Activated CD8-positive, alpha-beta T cell treated with anti-CD3 and anti-CD28 coated beads, Interleukin-2, amount 10 ng/mL, durations not matched to agents 7 days and 5 days (primary cell): ENCODE results near the gene DNAH11. TPM values are rescaled to one million over a fixed set of nuclear protein-coding genes. Genes with fewer than 3 reads are reported as not detected.
"Not testable (repeated sequence)": the region's sequence is repeated elsewhere in the genome, so short reads cannot be mapped to it uniquely, and the experiment has no call there.

ENCODE experiments used
- ATAC-seq: fragments of 150-1000 bp; cut with Tn5 transposase; one replicate; pipeline ENCODE4 v1.10.0; 2021; ENCODE audit warnings: moderate library complexity
- CTCF ChIA-PET: fragments of 350-600 bp; sonication (Branson Sonifier 250); formaldehyde crosslinking; loops from one replicate; lab custom pipeline; 2021; ENCODE audit warnings: antibody characterized with exemption; lab: Charles Lee
- POLR2A ChIA-PET: fragments of 350-600 bp; sonication (Branson Sonifier 250); formaldehyde crosslinking; loops from one replicate; lab custom pipeline; 2021; ENCODE audit warnings: antibody characterized with exemption; lab: Charles Lee
- DNase-seq: peaks from one replicate; pipeline ENCODE4 v3.0.0-alpha.2; 2020
- H3K27ac Mint-ChIP-seq: one replicate; pipeline ENCODE4 v1.8.0; 2021; ENCODE audit warnings: mild to moderate bottlenecking, mixed read lengths
- H3K27me3 Mint-ChIP-seq: one replicate; pipeline ENCODE4 v1.8.0; 2021; ENCODE audit warnings: low read depth, mixed read lengths
- H3K36me3 Mint-ChIP-seq: one replicate; pipeline ENCODE4 v1.8.0; 2021; ENCODE audit warnings: low read depth, mixed read lengths
- H3K4me1 Mint-ChIP-seq: one replicate; pipeline ENCODE4 v1.8.0; 2021; ENCODE audit warnings: low read depth, mixed read lengths
- H3K4me3 Mint-ChIP-seq: one replicate; pipeline ENCODE4 v1.8.0; 2021; ENCODE audit warnings: mild to moderate bottlenecking, mixed read lengths
- H3K9me3 Mint-ChIP-seq: one replicate; pipeline ENCODE4 v1.8.0; 2022; ENCODE audit warnings: mixed read lengths; ENCODE audit not compliant: insufficient read depth
- total RNA-seq, 2 experiments: library from RNA; stranded (reverse); gene quantifications; one replicate each; pipeline ENCODE4 v1.2.3, GENCODE V29; 2021

DNAH11 gene
- total RNA-seq, 2 experiments from 2014 or later, result 0.91 to 2.3 TPM

DNA sequence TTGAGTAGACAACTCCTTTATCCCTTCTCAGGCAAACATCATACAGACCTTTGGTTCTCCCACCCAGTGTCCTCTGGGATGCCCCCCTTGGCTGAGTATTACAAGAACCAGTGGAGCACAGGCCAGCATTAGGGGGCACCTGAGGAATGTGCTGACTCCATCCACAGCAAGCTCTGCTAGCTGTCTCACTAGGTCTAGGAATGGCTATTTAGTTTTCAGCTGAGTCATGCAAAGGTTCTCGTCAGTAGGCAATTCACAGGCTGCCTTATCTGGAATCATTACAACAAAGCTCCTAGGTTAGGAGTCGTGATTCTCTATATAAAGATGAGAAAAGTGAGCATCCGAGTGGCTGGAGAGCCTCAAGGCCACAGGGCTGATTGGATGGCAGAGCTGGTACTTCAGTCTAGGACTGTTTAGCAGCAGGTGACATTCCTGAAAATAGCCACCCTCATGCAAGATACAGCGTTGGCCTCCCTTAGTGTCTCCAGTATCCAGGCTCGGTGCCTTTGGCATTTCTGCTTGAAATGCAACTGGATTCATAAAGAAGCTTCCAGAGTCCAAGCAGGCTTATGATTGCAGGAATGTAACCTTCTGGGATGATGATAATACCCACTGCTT, 327.1 kb downstream of the DNAH11 start:
- Mint-ChIP-seq H3K4me3 (no peak overlapping the region), H3K27me3 (no peaks in the 10 kb centered on the region), H3K36me3 (peaks cover 5% of the 10 kb centered on the region), H3K4me1 (no peaks in the 10 kb centered on the region), H3K9me3 (no peaks in the 10 kb centered on the region), H3K27ac (no peak overlapping the region)
- CTCF ChIA-PET, result no interaction called here
- POLR2A ChIA-PET, result no interaction called here
- ATAC-seq (no peak), DNase-seq (no peak)

DNA sequence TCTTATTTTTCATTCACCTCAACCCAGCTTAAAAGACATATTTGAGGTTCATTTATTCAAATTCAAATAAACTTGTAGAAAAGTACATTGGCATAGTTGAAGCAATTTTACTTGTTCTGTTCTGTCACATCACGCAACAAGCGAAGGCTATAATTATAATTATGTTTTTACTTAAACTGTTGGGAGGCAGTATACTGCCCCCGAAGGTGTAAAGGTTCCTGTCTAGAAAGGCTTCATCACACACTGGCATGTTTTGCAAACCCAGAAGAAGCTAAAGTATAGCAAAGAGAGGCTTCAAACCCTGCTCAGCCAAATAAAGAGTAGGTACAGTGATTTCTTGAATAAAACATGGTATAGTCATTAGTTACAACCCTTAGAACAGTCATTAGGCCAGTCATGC, 340.2 kb downstream of the DNAH11 start:
- Mint-ChIP-seq H3K4me3 (no peak overlapping the region), H3K27ac (no peak overlapping the region), H3K4me1 (no peaks in the 10 kb centered on the region), H3K27me3 (no peaks in the 10 kb centered on the region), H3K36me3 (no peaks in the 10 kb centered on the region), H3K9me3 (no peaks in the 10 kb centered on the region)
- POLR2A ChIA-PET, result no interaction called here
- no peak for DNase-seq
- CTCF ChIA-PET, result no interaction called here
- no peak for ATAC-seq

DNA sequence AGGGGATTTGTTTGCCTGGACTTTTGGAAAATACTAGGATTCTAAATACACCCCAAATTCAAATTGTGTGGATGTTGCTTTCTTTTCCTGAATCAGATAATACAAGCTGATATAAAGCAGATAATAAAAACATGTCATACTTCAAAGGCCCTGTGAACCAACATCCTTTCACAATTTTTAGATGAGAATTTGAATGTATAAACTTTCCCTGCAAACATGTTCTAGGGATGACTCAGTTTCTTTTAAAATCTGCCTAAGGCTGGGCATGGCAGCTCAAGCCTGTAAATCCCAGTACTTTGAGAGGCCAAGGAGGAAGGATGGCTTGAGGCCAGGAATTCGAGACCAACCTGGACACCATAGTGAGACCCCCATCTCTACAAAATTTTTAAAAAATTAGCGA, 340.7 kb downstream of the DNAH11 start:
- DNase-seq, H3K27ac Mint-ChIP-seq, H3K4me3 Mint-ChIP-seq, CTCF ChIA-PET, POLR2A ChIA-PET, ATAC-seq, H3K9me3 Mint-ChIP-seq, H3K27me3 Mint-ChIP-seq, H3K4me1 Mint-ChIP-seq, H3K36me3 Mint-ChIP-seq: not testable (repeated sequence)

DNA sequence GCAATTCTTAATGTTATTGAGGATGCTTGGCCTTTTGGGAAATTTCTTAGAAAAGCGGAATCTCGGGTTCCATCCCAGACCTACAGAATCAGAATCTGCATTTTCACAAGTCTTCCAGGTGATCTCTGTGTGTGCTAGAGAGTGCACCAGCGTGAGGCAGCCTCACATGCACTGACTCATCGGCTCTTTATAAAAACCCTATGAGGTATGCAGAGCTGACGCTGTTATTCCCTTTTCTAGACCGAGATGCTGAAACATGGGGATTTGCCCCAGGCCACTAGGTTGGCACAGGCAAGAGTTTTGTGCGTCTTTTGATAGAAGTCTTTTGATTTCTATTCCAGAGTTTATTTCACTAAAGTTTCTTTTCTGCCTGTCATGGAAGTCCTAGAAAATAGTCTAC, 341.7 kb downstream of the DNAH11 start:
- ATAC-seq (no peak), DNase-seq (no peak)
- ChIA-PET CTCF (no interaction called here), POLR2A (no interaction called here)
- H3K4me1 Mint-ChIP-seq, result no peaks in the 10 kb centered on the region
- no peak overlapping the region for H3K4me3 Mint-ChIP-seq
- no peaks in the 10 kb centered on the region for H3K36me3 Mint-ChIP-seq
- H3K27me3 Mint-ChIP-seq, result no peaks in the 10 kb centered on the region
- H3K27ac Mint-ChIP-seq, result no peak overlapping the region
- H3K9me3 Mint-ChIP-seq, result no peaks in the 10 kb centered on the region

DNA sequence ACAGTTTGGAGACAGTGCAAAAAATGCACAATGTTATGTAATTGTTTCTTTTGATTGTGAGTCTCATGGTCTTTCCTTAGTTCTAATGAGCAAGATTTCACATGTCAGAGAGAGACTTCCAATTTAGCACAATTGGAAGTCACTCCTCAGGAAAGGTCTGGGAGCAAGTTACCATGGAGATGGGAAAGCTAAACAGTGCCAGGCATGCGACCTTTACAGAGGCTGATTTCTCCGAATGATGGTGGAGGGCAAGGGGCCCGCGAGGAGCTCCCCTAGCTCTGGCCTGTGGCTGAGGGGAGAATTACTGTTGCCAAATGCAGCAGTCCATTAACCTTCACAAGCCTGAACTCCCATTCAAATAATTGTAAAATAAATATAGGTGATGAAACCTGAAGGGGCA, 343.6 kb downstream of the DNAH11 start:
- ChIA-PET CTCF (no interaction called here), POLR2A (no interaction called here)
- no peaks in the 10 kb centered on the region for H3K9me3 Mint-ChIP-seq
- H3K36me3 Mint-ChIP-seq, result no peaks in the 10 kb centered on the region
- no peak overlapping the region for H3K4me3 Mint-ChIP-seq
- no peaks in the 10 kb centered on the region for H3K4me1 Mint-ChIP-seq
- no peak for DNase-seq
- H3K27ac Mint-ChIP-seq, result no peak overlapping the region
- no peaks in the 10 kb centered on the region for H3K27me3 Mint-ChIP-seq
- no peak for ATAC-seq

DNA sequence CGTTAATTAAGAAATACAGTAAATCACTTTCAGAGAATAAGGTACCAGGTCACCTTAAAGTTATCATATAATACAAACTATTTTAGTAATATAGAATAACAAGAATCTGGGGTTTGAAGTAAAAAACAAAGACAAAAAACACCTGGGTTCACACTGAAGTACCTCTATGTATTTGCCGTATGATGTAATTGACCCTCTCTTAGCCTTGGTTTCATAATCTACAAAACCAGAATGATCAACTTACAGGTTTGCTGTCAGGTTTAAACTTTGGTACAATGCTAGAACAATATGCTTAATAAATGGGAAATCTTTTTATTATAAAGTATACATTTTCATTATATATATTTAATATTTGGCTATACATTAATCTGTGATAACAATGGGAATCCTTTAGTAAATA, 344.5 kb downstream of the DNAH11 start:
- DNase-seq (no peak), ATAC-seq (no peak)
- H3K27me3 Mint-ChIP-seq, result no peaks in the 10 kb centered on the region
- ChIA-PET POLR2A (no interaction called here), CTCF (no interaction called here)
- H3K4me1 Mint-ChIP-seq, result no peaks in the 10 kb centered on the region
- no peaks in the 10 kb centered on the region for H3K36me3 Mint-ChIP-seq
- H3K27ac Mint-ChIP-seq, result no peak overlapping the region
- no peak overlapping the region for H3K4me3 Mint-ChIP-seq
- H3K9me3 Mint-ChIP-seq, result no peaks in the 10 kb centered on the region

DNA sequence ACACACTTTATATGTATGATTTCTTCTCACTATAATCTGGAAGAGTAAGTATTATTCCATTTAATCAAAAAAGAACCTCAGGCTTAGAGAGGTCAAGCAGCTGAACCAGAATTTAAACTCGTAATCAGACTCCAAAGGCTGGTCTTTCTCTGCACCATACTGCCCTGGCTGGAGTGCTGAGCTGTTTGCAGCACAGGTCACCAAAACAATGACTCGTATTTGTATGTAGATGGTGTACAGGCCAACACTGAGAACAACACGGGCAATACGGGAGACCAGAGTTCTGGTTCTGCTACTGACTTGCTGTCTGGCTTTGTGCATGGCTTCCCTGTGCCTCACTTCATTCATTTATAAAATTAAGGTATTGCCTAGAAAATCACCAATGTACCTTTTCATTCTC, 344.9 kb downstream of the DNAH11 start:
- no peak for ATAC-seq
- POLR2A ChIA-PET, result no interaction called here
- Mint-ChIP-seq H3K4me3 (no peak overlapping the region), H3K27ac (no peak overlapping the region), H3K36me3 (peaks cover 3% of the 10 kb centered on the region), H3K4me1 (no peaks in the 10 kb centered on the region), H3K27me3 (no peaks in the 10 kb centered on the region), H3K9me3 (no peaks in the 10 kb centered on the region)
- CTCF ChIA-PET, result no interaction called here
- no peak for DNase-seq

DNA sequence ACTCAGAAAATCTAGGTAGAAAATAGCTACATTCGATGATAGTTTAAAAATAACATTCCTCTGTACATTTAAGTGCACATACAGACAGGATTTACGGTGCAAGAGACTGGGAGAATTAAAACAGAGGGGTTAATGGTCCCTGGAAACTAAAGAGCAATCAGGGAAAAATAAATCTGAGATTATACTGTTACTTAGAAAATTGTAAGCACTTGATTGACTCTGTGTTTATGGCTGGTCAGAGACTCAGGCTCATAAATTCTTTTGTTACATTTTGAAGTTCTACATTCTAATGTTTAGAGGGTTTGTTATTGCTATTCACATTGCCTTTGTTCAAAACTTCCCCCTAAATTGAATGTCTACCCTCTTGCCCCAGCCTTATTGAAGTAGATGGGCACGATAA, 348.5 kb downstream of the DNAH11 start:
- DNase-seq (no peak), ATAC-seq (no peak)
- Mint-ChIP-seq H3K27ac (no peak overlapping the region), H3K4me1 (no peaks in the 10 kb centered on the region), H3K27me3 (no peaks in the 10 kb centered on the region), H3K4me3 (no peak overlapping the region), H3K36me3 (peaks cover 14% of the 10 kb centered on the region), H3K9me3 (no peaks in the 10 kb centered on the region)
- ChIA-PET POLR2A (no interaction called here), CTCF (no interaction called here)

DNA sequence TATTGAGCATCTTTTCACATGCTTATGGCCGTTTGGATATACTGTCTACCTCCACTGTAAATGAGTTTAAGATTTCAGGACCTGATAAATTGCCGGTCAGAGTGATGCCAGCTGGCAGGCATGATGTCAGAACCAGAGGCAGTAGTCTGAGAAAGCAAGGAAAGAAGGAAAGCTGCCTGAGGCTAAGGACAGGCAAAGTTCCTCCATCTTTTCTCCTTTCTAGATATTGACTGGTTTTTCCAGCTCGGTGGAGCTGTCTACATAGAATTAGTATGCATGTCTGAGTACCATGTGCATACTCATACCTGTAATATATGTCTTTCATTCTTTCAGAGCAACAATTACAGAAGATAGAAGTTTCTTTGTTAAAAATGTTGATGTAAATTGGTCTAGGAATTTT, 350.6 kb downstream of the DNAH11 start:
- no peak for ATAC-seq
- H3K4me3 Mint-ChIP-seq, result no peak overlapping the region
- DNase-seq, result no peak
- peaks cover 29% of the 10 kb centered on the region for H3K36me3 Mint-ChIP-seq
- no peak overlapping the region for H3K27ac Mint-ChIP-seq
- H3K9me3 Mint-ChIP-seq, result no peaks in the 10 kb centered on the region
- CTCF ChIA-PET, result no interaction called here
- POLR2A ChIA-PET, result no interaction called here
- peaks cover 12% of the 10 kb centered on the region for H3K4me1 Mint-ChIP-seq
- H3K27me3 Mint-ChIP-seq, result no peaks in the 10 kb centered on the region

DNA sequence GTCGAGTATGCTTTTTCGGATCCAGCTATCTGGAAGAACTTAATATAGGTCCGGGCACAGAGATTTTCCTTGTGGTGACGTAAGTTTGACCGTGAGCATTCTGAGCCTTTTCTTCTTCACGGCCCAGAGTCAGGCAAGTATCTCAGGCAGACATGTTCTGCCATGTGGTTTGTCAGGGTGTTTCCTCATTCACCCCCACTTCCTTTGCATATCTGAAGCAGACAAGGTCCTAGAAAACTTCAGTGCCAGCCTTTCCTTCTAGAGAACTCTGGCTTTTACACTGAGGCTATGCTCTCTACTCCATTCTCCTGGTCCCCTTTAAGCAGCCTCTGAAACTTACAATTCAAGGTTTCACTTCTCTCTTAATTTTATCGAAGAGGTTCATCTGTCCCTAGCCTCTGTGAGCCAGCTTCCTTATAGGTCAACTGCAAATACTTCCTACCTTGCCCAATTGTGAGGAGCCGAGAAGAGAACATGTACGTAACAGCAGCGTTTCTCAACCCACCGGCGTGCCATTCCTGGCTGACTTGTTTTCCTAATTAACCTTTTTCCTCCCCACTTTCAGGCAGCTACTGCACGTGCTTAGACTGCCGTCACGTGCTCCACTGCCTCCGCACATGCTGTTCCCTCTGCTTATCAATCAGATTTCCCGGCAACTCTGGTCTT, 355.6 kb downstream of the DNAH11 start:
- peak overlapping the region; percentile 99 for H3K27ac Mint-ChIP-seq
- DNase-seq (peak; percentile 53), ATAC-seq (peak; percentile 79)
- ChIA-PET CTCF (no interaction called here), POLR2A (interaction anchor here (0.6 to 1.6 kb wide), 3 partner anchors 44 to 48 kb away, joined by 3 to 7 read pairs (median 6); partner anchors contain the start of gene CDCA7L)
- H3K9me3 Mint-ChIP-seq, result no peaks in the 10 kb centered on the region
- H3K4me1 Mint-ChIP-seq, result peaks cover 21% of the 10 kb centered on the region
- no peaks in the 10 kb centered on the region for H3K27me3 Mint-ChIP-seq
- peaks cover 69% of the 10 kb centered on the region for H3K36me3 Mint-ChIP-seq
- peak overlapping the region; percentile 75 for H3K4me3 Mint-ChIP-seq

DNA sequence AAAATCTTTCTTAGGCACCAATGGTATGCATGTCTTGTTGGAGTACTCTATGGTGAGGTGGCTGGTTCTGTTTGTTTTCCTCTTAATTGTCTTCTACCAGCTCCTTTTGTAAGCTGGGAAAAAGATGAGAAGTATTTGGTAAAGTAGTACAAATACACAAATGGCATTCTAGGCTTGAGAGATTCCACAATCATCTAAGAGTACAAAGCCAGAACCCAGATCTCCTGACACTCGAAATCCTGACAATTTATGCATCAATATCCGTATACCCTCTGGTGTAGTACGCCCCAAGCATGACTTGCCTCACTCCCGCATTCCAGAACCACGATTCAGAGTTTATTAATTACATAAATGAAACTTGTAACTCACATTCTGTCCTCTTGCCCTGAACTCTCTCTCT, 359.4 kb downstream of the DNAH11 start:
- ChIA-PET CTCF (no interaction called here), POLR2A (interaction anchor here (0.6 kb wide), 1 partner anchor 841 kb away, joined by 3 read pairs; no protein-coding TSS in a partner anchor)
- Mint-ChIP-seq H3K4me3 (no peak overlapping the region), H3K9me3 (no peaks in the 10 kb centered on the region), H3K27me3 (no peaks in the 10 kb centered on the region), H3K27ac (no peak overlapping the region), H3K4me1 (peaks cover 22% of the 10 kb centered on the region), H3K36me3 (peaks cover 84% of the 10 kb centered on the region)
- no peak for ATAC-seq
- no peak for DNase-seq

DNA sequence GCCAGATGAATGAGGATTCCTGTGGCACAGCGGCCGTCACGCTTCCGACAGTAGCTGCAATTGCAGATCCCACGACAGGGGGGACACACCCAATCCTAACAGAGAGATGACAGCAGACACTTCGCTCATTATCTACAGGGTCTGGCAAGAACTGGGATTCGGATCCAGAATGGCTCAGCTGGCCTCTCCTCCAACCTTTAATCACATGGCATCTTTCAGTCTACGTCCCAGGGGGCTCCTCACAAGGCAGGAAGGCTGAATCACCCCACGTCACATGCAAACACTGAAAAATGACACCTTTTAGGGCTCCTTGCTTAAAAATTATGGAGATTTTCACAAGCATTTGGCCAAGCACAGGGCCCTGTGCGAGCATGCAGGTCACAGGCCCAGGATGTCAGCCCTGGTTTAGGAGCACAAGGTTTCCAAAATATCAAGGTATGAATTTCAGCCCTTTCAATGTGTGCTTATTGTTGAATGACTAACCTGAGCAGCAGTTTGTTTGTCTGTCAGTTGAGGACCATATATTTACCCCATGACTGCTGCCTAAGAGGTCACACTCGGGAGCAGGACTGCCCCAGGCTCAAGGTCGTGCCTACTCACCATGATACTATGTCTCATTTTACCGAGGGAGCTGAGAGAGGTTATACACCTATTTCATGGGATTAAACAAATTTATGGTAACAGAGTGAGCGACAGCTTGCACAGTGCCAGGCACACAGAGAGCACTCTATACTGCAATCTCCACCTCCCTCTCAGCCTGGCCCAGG, 360.4 kb downstream of the DNAH11 start:
- DNase-seq, result no peak
- Mint-ChIP-seq H3K36me3 (peaks cover 82% of the 10 kb centered on the region), H3K27me3 (no peaks in the 10 kb centered on the region), H3K4me1 (peaks cover 15% of the 10 kb centered on the region), H3K9me3 (no peaks in the 10 kb centered on the region), H3K4me3 (no peak overlapping the region), H3K27ac (no peak overlapping the region)
- ATAC-seq, result no peak
- POLR2A ChIA-PET, result no interaction called here
- CTCF ChIA-PET, result no interaction called here
